SK-N-SH treated with all-trans-retinoic acid at 6 μM for 48 hours (cell line): ENCODE data around the gene ASB6.

Experiments
- ATAC-seq: fragments of 200-7000 bp; cut with Tn5 transposase; 3 replicates; pipeline ENCODE4 v1.9.1; 2020; ENCODE audit warnings: mild to moderate bottlenecking, moderate library complexity
- ARNTL ChIP-seq: fragments of 450-650 bp; formaldehyde crosslinking; IDR thresholded peaks from 2 replicates; pipeline ENCODE4 v1.5.0; 2020; ENCODE audit warnings: low read depth, mild to moderate bottlenecking, moderate library complexity, borderline replicate concordance
- BACH2 ChIP-seq: fragments of 250-450 bp; sonication (Bioruptor Pico); IDR thresholded peaks from 2 replicates; pipeline ENCODE4 v1.9.0; 2021; ENCODE audit warnings: mild to moderate bottlenecking, borderline replicate concordance
- CSDC2 ChIP-seq: fragments of 250-450 bp; sonication (Bioruptor Pico); IDR thresholded peaks from 2 replicates; pipeline ENCODE4 v1.5.0; 2020; ENCODE audit warnings: mild to moderate bottlenecking, moderate library complexity
- CSRNP3 ChIP-seq: fragments of 250-450 bp; sonication (Bioruptor Pico); IDR thresholded peaks from 2 replicates; pipeline ENCODE4 v1.5.1; 2021; ENCODE audit warnings: mild to moderate bottlenecking, moderate library complexity
- ESRRG ChIP-seq: fragments of 250-450 bp; sonication (Bioruptor Pico); IDR thresholded peaks from 2 replicates; pipeline ENCODE4 v1.6.1; 2021; ENCODE audit warnings: mild to moderate bottlenecking
- GLIS3 ChIP-seq: fragments of 250-450 bp; sonication (Bioruptor Pico); IDR thresholded peaks from 2 replicates; pipeline ENCODE4 v1.5.0; 2020; ENCODE audit warnings: mild to moderate bottlenecking, moderate library complexity
- ISL1 ChIP-seq: fragments of 250-450 bp; sonication (Bioruptor Pico); IDR thresholded peaks from 2 replicates; pipeline ENCODE4 v2.1.2; 2022; ENCODE audit warnings: mild to moderate bottlenecking, moderate library complexity
- OSR1 ChIP-seq: fragments of 250-450 bp; sonication (Bioruptor Pico); IDR thresholded peaks from 2 replicates; pipeline ENCODE4 v1.8.0; 2022; ENCODE audit warnings: moderate library complexity, mild to moderate bottlenecking, inconsistent platforms
- PATZ1 ChIP-seq: fragments of 250-450 bp; sonication (Bioruptor Pico); IDR thresholded peaks from 2 replicates; pipeline ENCODE4 v1.8.0; 2020; ENCODE audit warnings: mild to moderate bottlenecking, moderate library complexity, borderline replicate concordance
- POU6F1 ChIP-seq: fragments of 250-450 bp; sonication (Bioruptor Pico); IDR thresholded peaks from 2 replicates; pipeline ENCODE4 v1.8.0; 2021; ENCODE audit warnings: low read depth, mild to moderate bottlenecking, moderate library complexity, borderline replicate concordance
- PPARA ChIP-seq: fragments of 250-450 bp; sonication (Bioruptor Pico); IDR thresholded peaks from 2 replicates; pipeline ENCODE4 v1.5.0; 2020; ENCODE audit warnings: mild to moderate bottlenecking, borderline replicate concordance
- RARB ChIP-seq: fragments of 250-450 bp; sonication (Bioruptor Pico); IDR thresholded peaks from 2 replicates; pipeline ENCODE4 v1.8.0; 2021; ENCODE audit warnings: mild to moderate bottlenecking, moderate library complexity
- TCF4 ChIP-seq: fragments of 250-450 bp; sonication (Bioruptor Pico); IDR thresholded peaks from 2 replicates; pipeline ENCODE4 v1.8.0; 2021; ENCODE audit warnings: mild to moderate bottlenecking, moderate library complexity, borderline replicate concordance
- TOX ChIP-seq: fragments of 250-450 bp; sonication (Bioruptor Pico); IDR thresholded peaks from 2 replicates; pipeline ENCODE4 v1.8.0; 2021; ENCODE audit warnings: mild to moderate bottlenecking, moderate library complexity, borderline replicate concordance
- TSHZ2 ChIP-seq: fragments of 250-450 bp; sonication (Bioruptor Pico); IDR thresholded peaks from 2 replicates; pipeline ENCODE4 v1.5.0; 2020; ENCODE audit warnings: mild to moderate bottlenecking, moderate library complexity
- ZC3H10 ChIP-seq: fragments of 250-450 bp; sonication (Bioruptor Pico); IDR thresholded peaks from 2 replicates; pipeline ENCODE4 v1.5.1; 2021; ENCODE audit warnings: mild to moderate bottlenecking, moderate library complexity
- ZFP3 ChIP-seq: fragments of 250-450 bp; sonication (Bioruptor Pico); IDR thresholded peaks from 2 replicates; pipeline ENCODE4 v1.5.0; 2020; ENCODE audit warnings: mild to moderate bottlenecking, moderate library complexity
- ZFP30 ChIP-seq: fragments of 450-650 bp; formaldehyde crosslinking; IDR thresholded peaks from 2 replicates; pipeline ENCODE4 v1.5.0; 2022; ENCODE audit warnings: mild to moderate bottlenecking, moderate library complexity
- ZNF565 ChIP-seq: fragments of 450-650 bp; formaldehyde crosslinking; conservative IDR thresholded peaks from 2 replicates; pipeline ENCODE4 v1.5.0; 2020; ENCODE audit warnings: low read depth, mild to moderate bottlenecking, moderate library complexity
- ZNF8 ChIP-seq: fragments of 450-650 bp; formaldehyde crosslinking; IDR thresholded peaks from 2 replicates; pipeline ENCODE4 v1.5.0; 2020; ENCODE audit warnings: mild to moderate bottlenecking, moderate library complexity

ASB6 gene

GRCh38 chr9:129661029-129661428 is 19.1 kb upstream of the ASB6 start:
- ATAC-seq, result no peak
- TF ChIP-seq CSDC2 (CRISPR knock-in tag) (no peak), ZC3H10 (no peak), ISL1 (no peak), PATZ1 (CRISPR knock-in tag) (no peak), ZFP3 (CRISPR knock-in tag) (no peak), RARB (CRISPR knock-in tag) (no peak)

- no peak; the same call in 2 of the 3 replicates for ATAC-seq
Observed at GRCh38 chr9:129656795-129657390, 14.9 kb upstream of the ASB6 start.

GRCh38 chr9:129655696-129656095 is 13.7 kb upstream of the ASB6 start:
- ATAC-seq, result no peak
- TF ChIP-seq TOX (CRISPR knock-in tag) (no peak), ISL1 (no peak), PATZ1 (CRISPR knock-in tag) (no peak), ZNF565 (CRISPR knock-in tag) (no peak), CSRNP3 (CRISPR knock-in tag) (no peak), TCF4 (CRISPR knock-in tag) (no peak), BACH2 (CRISPR knock-in tag) (no peak), POU6F1 (no peak), PPARA (CRISPR knock-in tag) (no peak), CSDC2 (CRISPR knock-in tag) (no peak), GLIS3 (CRISPR knock-in tag) (no peak), ARNTL (no peak), OSR1 (CRISPR knock-in tag) (no peak), ESRRG (no peak), ZFP30 (CRISPR knock-in tag) (no peak)

More at GRCh38 chr9:129656795-129657390, 14.9 kb upstream of the ASB6 start:
- TF ChIP-seq BACH2 (CRISPR knock-in tag) (no peak), ARNTL (no peak), OSR1 (CRISPR knock-in tag) (no peak), CSDC2 (CRISPR knock-in tag) (no peak), RARB (CRISPR knock-in tag) (no peak), CSRNP3 (CRISPR knock-in tag) (no peak), TOX (CRISPR knock-in tag) (no peak), ESRRG (no peak), TCF4 (CRISPR knock-in tag) (no peak), ZNF8 (no peak), ZFP30 (CRISPR knock-in tag) (no peak), TSHZ2 (no peak), ZC3H10 (no peak)
